Epithelial cell of proximal tubule (primary cell): ENCODE measurements around the gene DHX9. TPM values are rescaled to one million over a fixed set of nuclear protein-coding genes. Genes with fewer than 3 reads are reported as not detected.

Source experiments
- DNase-seq: peaks from one replicate; pipeline ENCODE4 v3.0.0-alpha.2; 2011; ENCODE audit warnings: low read depth
- H3K4me3 ChIP-seq: 2 replicates; pipeline ENCODE4 v1.5.1; 2011; ENCODE audit warnings: low read depth, mild to moderate bottlenecking, low read length
- CTCF ChIP-seq: conservative IDR thresholded peaks from 2 replicates; pipeline ENCODE4 v1.5.1; 2012; ENCODE audit warnings: low read depth, mild to moderate bottlenecking, low read length
- total RNA-seq: library from RNA; depleted of rRNA; stranded (reverse); fragments of >200 nt; gene quantifications from 2 replicates; pipeline ENCODE4 v1.2.3, GENCODE V29; 2015

The DHX9 gene
- 154 and 202 TPM in 2 replicates for total RNA-seq

GRCh38 chr1:182839209-182840066, at the start of gene DHX9:
Gene DHX9, plus strand, starts transcription at chr1:182839347. Its CDS starts 3,220 bp downstream, at chr1:182842567.
- peak within 1 kb of the TSS; percentile 84 for H3K4me3 ChIP-seq
- peak; percentile 10 for TF ChIP-seq CTCF
- DNase-seq = peak; percentile 40

GRCh38 chr1:182791281-182792179, 47.6 kb upstream of the DHX9 start:
- no peak overlapping the region for H3K4me3 ChIP-seq
- no peak for TF ChIP-seq CTCF
- DNase-seq = no peak

GRCh38 chr1:182794091-182794490, 45.1 kb upstream of the DHX9 start:
- TF ChIP-seq CTCF = no peak
- no peak overlapping the region for H3K4me3 ChIP-seq
- no peak for DNase-seq

DNA sequence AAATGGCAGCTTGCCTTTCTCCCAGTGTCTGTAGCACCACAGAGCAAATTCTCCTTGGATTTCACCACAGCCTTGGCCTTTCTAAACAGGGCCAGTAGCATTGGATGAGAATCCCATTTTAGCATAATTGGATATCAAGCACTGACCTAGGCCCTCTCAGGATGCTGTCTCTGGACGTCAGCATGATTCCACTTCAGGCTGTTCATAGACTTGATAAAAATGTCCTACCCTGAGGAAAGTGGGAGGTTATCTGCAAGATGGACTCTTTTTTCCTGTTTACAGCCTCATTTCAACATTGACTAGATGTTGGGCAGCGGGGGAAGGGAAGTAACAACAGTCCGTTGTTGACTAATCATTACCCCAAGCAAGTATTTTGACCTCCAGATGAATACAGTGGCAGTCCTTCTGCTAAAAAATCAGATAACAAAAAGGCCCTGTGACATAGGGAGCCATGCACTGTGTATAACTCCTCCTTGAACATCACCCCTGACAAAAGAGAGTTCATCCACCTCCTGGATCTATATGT, 44.4 kb upstream of the DHX9 start:
- TF ChIP-seq CTCF = no peak
- DNase-seq = no peak
- no peak overlapping the region for H3K4me3 ChIP-seq

GRCh38 chr1:182795563-182796228, 43.5 kb upstream of the DHX9 start:
- TF ChIP-seq CTCF = no peak
- no peak overlapping the region for H3K4me3 ChIP-seq
- peak; percentile 52 for DNase-seq

DNA sequence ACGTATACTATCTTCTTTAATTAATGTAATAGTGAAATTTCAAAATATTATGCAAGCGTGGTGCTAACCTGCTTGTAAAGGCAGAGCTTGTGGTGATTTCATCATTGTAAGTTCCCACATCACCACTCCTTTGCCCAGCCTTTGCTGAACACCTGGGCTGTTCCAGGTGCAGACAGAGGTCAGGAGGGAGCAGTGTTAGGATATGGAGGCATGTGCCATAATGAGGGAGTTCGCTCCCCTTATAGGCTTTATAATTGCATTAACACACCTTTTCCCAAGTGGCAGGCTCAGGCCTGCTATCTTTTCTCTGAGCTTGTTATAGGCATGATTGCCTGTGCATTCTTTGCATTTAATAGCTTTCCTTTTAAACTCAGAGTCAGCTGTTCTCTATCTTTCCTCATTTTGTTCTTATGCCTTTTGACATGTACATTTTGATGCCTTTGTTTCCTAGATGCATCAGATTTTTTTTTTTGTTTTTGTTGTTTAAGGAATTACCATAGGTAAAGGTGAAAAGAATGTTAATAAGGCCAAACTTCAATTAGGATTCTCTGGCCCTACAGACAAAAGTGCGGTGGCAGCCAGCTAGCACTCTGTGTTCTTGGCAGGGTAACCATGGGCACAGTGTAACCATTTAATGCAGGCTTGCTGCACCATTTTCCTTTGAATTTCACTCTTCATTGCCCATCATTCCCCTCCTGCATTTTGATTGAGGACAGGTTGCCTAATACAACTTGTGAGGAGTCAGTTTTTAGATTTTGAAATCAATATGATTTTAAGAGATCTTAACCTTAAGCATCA, 36.9 kb upstream of the DHX9 start:
- no peak overlapping the region for H3K4me3 ChIP-seq
- no peak for DNase-seq
- no peak for TF ChIP-seq CTCF
